ENCODE measurements around the gene KCNE4.

KCNE4 gene

GRCh38 chr2:223032187-223033142 is 19.5 kb upstream of the KCNE4 start:
- no peak overlapping the region for H3K4me3 ChIP-seq (ENCODE audit: insufficient read length, low read depth)
- TF ChIP-seq ZNF274 (IDR thresholded peaks at IDR 0.05; ENCODE audit: low read depth, low read length) (no peak), SUZ12 (IDR thresholded peaks at IDR 0.05; ENCODE audit: extremely low read depth, insufficient read depth, insufficient read length) (no peak), YY1 (IDR thresholded peaks at IDR 0.05; ENCODE audit: insufficient read depth, insufficient read length) (no peak)
- peaks cover 27% of the 10 kb centered on the region for H3K9me3 ChIP-seq (ENCODE audit: insufficient read depth, low read length)

GRCh38 chr2:223034221-223034975 is 17.6 kb upstream of the KCNE4 start:
- Histone ChIP-seq H3K4me1 (ENCODE audit: insufficient read depth, insufficient read length) (no peaks in the 10 kb centered on the region), H3K36me3 (ENCODE audit: insufficient read depth, insufficient read length, low read length) (no peaks in the 10 kb centered on the region), H3K9me3 (ENCODE audit: insufficient read depth, low read length) (peaks cover 27% of the 10 kb centered on the region), H3K27me3 (ENCODE audit: insufficient read depth, insufficient read length) (no peaks in the 10 kb centered on the region), H3K9ac (ENCODE audit: insufficient read length, low read depth) (no peak overlapping the region), H3K4me3 (ENCODE audit: insufficient read length, low read depth) (no peak overlapping the region)
- no peak for TF ChIP-seq ZNF274 (IDR thresholded peaks at IDR 0.05; ENCODE audit: low read depth, low read length)
- TF ChIP-seq YY1 (IDR thresholded peaks at IDR 0.05; ENCODE audit: insufficient read depth, insufficient read length): no peak
- no peak for TF ChIP-seq SUZ12 (IDR thresholded peaks at IDR 0.05; ENCODE audit: extremely low read depth, insufficient read depth, insufficient read length)
- no peak for DNase-seq (ENCODE audit: low read depth, low spot score)

More at GRCh38 chr2:223032187-223033142, 19.5 kb upstream of the KCNE4 start:
- H3K4me1 ChIP-seq (ENCODE audit: insufficient read depth, insufficient read length): no peaks in the 10 kb centered on the region
- no peaks in the 10 kb centered on the region for H3K36me3 ChIP-seq (ENCODE audit: insufficient read depth, insufficient read length, low read length)
- H3K27me3 ChIP-seq (ENCODE audit: insufficient read depth, insufficient read length): no peaks in the 10 kb centered on the region
- no peak for DNase-seq (ENCODE audit: low read depth, low spot score)
- no peak overlapping the region for H3K9ac ChIP-seq (ENCODE audit: insufficient read length, low read depth)

GRCh38 chr2:223036790-223037444 is 15.1 kb upstream of the KCNE4 start:
- H3K36me3 ChIP-seq (ENCODE audit: insufficient read depth, insufficient read length, low read length): no peaks in the 10 kb centered on the region
- no peak for DNase-seq (ENCODE audit: low read depth, low spot score)
- H3K27me3 ChIP-seq (ENCODE audit: insufficient read depth, insufficient read length): no peaks in the 10 kb centered on the region
- H3K4me1 ChIP-seq (ENCODE audit: insufficient read depth, insufficient read length): no peaks in the 10 kb centered on the region
- TF ChIP-seq YY1 (IDR thresholded peaks at IDR 0.05; ENCODE audit: insufficient read depth, insufficient read length): no peak
- no peak for TF ChIP-seq SUZ12 (IDR thresholded peaks at IDR 0.05; ENCODE audit: extremely low read depth, insufficient read depth, insufficient read length)
- H3K4me3 ChIP-seq (ENCODE audit: insufficient read length, low read depth): no peak overlapping the region
- peaks cover 15% of the 10 kb centered on the region for H3K9me3 ChIP-seq (ENCODE audit: insufficient read depth, low read length)
- no peak overlapping the region for H3K9ac ChIP-seq (ENCODE audit: insufficient read length, low read depth)

GRCh38 chr2:223037445-223037800 is 14.6 kb upstream of the KCNE4 start:
- no peak overlapping the region for H3K4me3 ChIP-seq (ENCODE audit: insufficient read length, low read depth)
- H3K36me3 ChIP-seq (ENCODE audit: insufficient read depth, insufficient read length, low read length): no peaks in the 10 kb centered on the region
- H3K9ac ChIP-seq (ENCODE audit: insufficient read length, low read depth): no peak overlapping the region
- no peak for TF ChIP-seq SUZ12 (IDR thresholded peaks at IDR 0.05; ENCODE audit: extremely low read depth, insufficient read depth, insufficient read length)
- no peak for TF ChIP-seq YY1 (IDR thresholded peaks at IDR 0.05; ENCODE audit: insufficient read depth, insufficient read length)
- no peaks in the 10 kb centered on the region for H3K4me1 ChIP-seq (ENCODE audit: insufficient read depth, insufficient read length)
- H3K27me3 ChIP-seq (ENCODE audit: insufficient read depth, insufficient read length): no peaks in the 10 kb centered on the region
- DNase-seq (ENCODE audit: low read depth, low spot score): no peak
- H3K9me3 ChIP-seq (ENCODE audit: insufficient read depth, low read length): peaks cover 10% of the 10 kb centered on the region

- no peak overlapping the region for H3K9ac ChIP-seq (ENCODE audit: insufficient read length, low read depth)
- DNase-seq (ENCODE audit: low read depth, low spot score): no peak
- no peaks in the 10 kb centered on the region for H3K9me3 ChIP-seq (ENCODE audit: insufficient read depth, low read length)
These were observed 12.4 kb upstream of the KCNE4 start for GRCh38 chr2:223039618-223040017.

GRCh38 chr2:223040527-223040926 is 11.5 kb upstream of the KCNE4 start:
- H3K9ac ChIP-seq (ENCODE audit: insufficient read length, low read depth): no peak overlapping the region
- no peaks in the 10 kb centered on the region for H3K27me3 ChIP-seq (ENCODE audit: insufficient read depth, insufficient read length)
- no peak for TF ChIP-seq SUZ12 (IDR thresholded peaks at IDR 0.05; ENCODE audit: extremely low read depth, insufficient read depth, insufficient read length)
- TF ChIP-seq ZNF274 (IDR thresholded peaks at IDR 0.05; ENCODE audit: low read depth, low read length): no peak
- TF ChIP-seq YY1 (IDR thresholded peaks at IDR 0.05; ENCODE audit: insufficient read depth, insufficient read length): no peak
- no peaks in the 10 kb centered on the region for H3K4me1 ChIP-seq (ENCODE audit: insufficient read depth, insufficient read length)
- no peak for DNase-seq (ENCODE audit: low read depth, low spot score)
- H3K4me3 ChIP-seq (ENCODE audit: insufficient read length, low read depth): no peak overlapping the region
- no peaks in the 10 kb centered on the region for H3K36me3 ChIP-seq (ENCODE audit: insufficient read depth, insufficient read length, low read length)
- H3K9me3 ChIP-seq (ENCODE audit: insufficient read depth, low read length): no peaks in the 10 kb centered on the region

More at GRCh38 chr2:223039618-223040017, 12.4 kb upstream of the KCNE4 start:
- Histone ChIP-seq H3K36me3 (ENCODE audit: insufficient read depth, insufficient read length, low read length) (no peaks in the 10 kb centered on the region), H3K27me3 (ENCODE audit: insufficient read depth, insufficient read length) (no peaks in the 10 kb centered on the region), H3K4me1 (ENCODE audit: insufficient read depth, insufficient read length) (no peaks in the 10 kb centered on the region), H3K4me3 (ENCODE audit: insufficient read length, low read depth) (no peak overlapping the region)
- TF ChIP-seq YY1 (IDR thresholded peaks at IDR 0.05; ENCODE audit: insufficient read depth, insufficient read length): no peak

Data from NT2/D1 (cell line).